GM18873 (cell line): ENCODE measurements around the gene SMYD3.

ENCODE experiments used
- ATAC-seq: cut with Tn5 transposase; IDR thresholded peaks from one replicate; pipeline ENCODE4 v1.9.1; 2021; ENCODE audit warnings: mild to moderate bottlenecking, moderate library complexity, moderate number of reproducible peaks; ENCODE audit not compliant: unreplicated experiment, low FRiP score

SMYD3 gene

DNA sequence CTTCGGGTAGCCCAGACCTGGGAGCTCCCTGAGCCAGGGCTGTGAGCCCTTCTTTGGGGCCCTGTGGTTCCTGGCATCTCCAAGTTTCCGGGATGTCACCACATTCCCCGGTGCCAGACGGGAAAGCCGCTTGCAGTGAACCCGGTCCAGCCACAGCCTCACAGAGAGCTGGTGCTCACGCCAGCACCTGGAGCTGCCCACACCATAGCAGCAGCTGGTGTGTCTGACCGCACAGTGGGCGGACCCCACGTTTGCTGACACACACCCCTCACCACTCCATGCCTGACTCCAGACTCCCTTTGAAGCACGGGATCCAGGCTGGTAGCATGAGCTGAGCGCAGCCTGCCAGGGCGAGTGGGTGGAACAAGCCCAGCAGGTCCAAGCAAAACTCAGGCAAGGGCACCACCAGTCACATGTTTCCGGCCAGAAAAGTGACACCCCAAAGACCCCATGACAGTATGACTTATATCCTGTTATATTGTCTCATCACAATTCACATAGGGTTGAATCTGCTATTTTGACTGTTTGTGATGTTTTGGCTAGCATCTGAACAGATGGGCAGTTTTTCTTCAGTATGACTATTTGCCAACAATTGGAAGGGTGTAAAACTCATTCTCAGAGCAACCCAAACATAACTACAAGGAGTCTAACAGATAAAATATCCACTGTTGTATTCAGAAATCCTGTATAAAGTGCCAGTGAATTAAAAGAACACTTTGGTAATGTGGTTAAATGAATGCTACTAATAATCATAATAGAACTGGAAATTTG, 285.4 kb downstream of the SMYD3 start:
- no peak for ATAC-seq

- no peak for ATAC-seq
These were observed 286.5 kb downstream of the SMYD3 start for GRCh38 chr1:246220495-246221065.

DNA sequence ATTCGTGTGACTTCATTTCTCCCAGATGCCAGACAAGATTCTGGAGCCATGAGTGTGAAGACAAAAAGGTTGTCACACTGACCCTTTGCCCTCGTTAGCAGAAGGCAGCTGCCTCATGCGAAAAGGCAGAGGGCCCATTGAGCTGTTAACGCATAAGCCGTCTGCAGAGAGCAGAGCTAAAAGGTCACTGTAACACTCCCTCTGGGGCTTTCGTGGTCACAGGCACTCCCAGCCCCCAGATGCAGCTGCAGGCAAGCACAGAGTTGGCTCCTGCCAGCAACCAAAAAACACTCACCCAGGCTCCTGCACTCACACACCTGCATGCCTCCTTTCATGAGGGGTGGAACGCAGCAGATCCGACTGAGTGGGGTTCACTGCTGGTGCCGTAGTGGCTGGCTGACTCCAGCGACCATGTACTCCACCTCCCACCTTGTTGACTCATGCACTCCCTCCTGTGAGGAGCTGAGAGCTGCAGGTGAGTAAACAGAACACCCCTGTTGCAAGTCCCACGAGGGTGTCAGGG, 287.5 kb downstream of the SMYD3 start:
- ATAC-seq: no peak

DNA sequence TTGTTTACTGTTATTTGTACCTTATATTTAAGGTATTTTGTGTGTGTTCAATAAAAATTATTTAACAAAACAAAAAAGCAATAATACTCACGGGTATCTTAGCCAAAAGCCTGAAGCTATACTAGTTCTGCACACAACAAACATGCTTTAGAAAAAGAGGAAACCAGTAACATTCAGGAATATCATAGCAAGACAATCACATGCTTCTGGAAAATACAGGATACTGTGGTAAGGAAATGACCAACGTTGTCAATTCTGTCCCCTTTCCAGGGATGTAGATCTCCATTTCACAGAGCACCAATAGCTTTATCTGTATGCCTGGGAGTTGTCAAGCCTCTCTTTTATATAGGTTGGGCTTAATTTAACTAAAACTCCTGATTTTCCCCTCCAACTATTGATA, 288.4 kb downstream of the SMYD3 start:
- ATAC-seq: no peak

GRCh38 chr1:246216906-246217305, 290.2 kb downstream of the SMYD3 start:
- ATAC-seq: no peak

- ATAC-seq: no peak
These were observed 291.6 kb downstream of the SMYD3 start for GRCh38 chr1:246215510-246215903.

DNA sequence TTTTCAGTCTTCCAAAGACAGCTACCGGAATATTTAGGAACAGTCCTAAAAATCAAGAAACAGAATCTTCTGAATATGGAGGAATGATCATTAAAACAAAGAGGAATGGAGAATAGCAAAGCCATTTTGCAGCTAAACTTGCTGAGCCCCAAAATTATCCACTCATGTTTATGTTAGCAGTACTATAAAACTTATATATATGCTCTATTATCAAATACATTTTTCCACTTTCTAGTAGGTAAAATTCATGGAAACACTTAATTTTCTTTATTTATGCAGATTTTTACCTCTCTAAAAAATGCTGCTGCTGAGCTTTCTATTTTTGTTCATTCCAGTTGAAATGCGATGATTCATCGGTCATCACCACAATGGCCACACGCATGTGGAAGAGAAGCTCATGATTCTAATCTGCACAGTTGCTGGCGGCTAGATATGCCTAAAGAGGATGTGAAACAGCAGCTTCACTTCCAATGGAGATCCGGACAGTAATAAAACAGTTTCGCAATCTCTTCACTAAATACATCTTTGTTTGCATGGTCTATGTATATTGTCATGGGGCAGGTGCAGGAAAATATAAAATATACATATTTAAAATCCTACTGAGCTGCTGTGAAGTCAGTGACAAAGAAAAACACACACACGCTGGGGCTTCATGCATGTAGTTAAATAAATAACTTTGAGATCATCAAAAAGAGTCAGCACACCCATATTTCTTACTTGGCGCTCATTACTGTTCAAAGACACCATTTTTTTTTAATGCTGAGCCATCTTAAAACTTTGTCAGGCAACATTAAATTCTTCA, 292.2 kb downstream of the SMYD3 start:
- peak; percentile 94 for ATAC-seq

GRCh38 chr1:246213947-246214346, 293.1 kb downstream of the SMYD3 start:
- no peak for ATAC-seq

GRCh38 chr1:246213502-246213901, 293.6 kb downstream of the SMYD3 start:
- ATAC-seq: no peak

- no peak for ATAC-seq
These were observed 294.0 kb downstream of the SMYD3 start for GRCh38 chr1:246213036-246213435.

GRCh38 chr1:246212013-246212412, 295.1 kb downstream of the SMYD3 start:
- ATAC-seq: no peak

GRCh38 chr1:246210756-246211155, 296.3 kb downstream of the SMYD3 start:
- no peak for ATAC-seq

- ATAC-seq: no peak
These were observed 299.0 kb downstream of the SMYD3 start for GRCh38 chr1:246208105-246208504.

GRCh38 chr1:246203180-246203579, 303.9 kb downstream of the SMYD3 start:
- ATAC-seq: no peak

DNA sequence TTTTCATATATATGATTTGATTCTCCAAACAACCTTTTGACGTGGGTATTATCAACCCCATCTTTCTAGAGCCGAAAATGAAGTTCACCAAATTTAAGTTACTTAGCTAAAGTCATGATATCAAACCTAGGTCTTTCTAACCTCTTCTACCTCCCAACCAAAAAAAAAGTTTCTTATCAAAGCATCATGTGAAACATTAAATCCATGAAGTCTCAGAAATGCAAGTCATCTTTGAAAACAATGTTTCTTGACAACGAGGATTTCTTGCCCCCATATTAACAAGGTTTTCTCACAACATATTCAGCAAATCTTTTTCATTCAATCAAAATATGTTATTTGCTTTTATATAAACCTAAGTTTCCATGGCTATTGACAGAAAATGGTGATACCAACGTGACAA, 306.3 kb downstream of the SMYD3 start:
- no peak for ATAC-seq

DNA sequence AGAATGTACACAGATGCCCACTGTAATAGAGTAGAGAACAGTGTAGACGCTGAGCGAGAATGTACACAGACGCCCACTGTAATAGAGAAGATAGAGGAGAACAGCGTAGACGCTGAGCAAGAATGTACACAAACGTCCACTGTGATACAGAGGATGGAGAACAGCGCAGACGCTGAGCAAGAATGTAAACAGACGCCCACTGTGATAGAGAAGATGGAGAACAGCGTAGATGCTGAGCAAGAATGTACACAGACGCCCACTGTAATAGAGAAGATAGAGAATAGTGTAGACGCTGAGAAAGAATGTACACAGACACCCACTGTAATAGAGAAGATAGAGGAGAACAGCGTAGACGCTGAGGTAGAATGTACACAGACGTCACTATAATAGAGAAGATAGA, 306.9 kb downstream of the SMYD3 start:
- ATAC-seq: no peak

GRCh38 chr1:246199086-246199645, 307.9 kb downstream of the SMYD3 start:
- ATAC-seq: no peak

- ATAC-seq: no peak
These were observed 308.8 kb downstream of the SMYD3 start for GRCh38 chr1:246198115-246198816.

- no peak for ATAC-seq
These were observed 310.0 kb downstream of the SMYD3 start for GRCh38 chr1:246197076-246197475.

GRCh38 chr1:246195296-246195695, 311.8 kb downstream of the SMYD3 start:
- ATAC-seq: no peak
